ENCODE results near the gene DDX31. TPM values are rescaled to one million over a fixed set of nuclear protein-coding genes. Genes with fewer than 3 reads are reported as not detected.

DDX31 gene
- total and polyA plus RNA-seq, 2 donors (not counting 1 experiment from before 2014, with no cell fraction given): 16.4 to 22.7 TPM

- no peaks in the 10 kb centered on the region for H3K4me1 ChIP-seq (ENCODE audit: control insufficient read depth in 2 of 2, insufficient read depth in 2 of 2, low read length in 2 of 2)
These were observed 63.7 kb downstream of the DDX31 start for GRCh38 chr9:132606066-132606465.

GRCh38 chr9:132605387-132605786 lies 64.4 kb downstream of the DDX31 start:
- Histone ChIP-seq H3K4me2 (replicated peaks; ENCODE audit: low read depth, low read length, poor library complexity, severe bottlenecking) (no peak overlapping the region), H3K4me1 (ENCODE audit: control insufficient read depth in 2 of 2, insufficient read depth in 2 of 2, low read length in 2 of 2) (no peaks in the 10 kb centered on the region), H3K27me3 (replicated peaks in 1 of 4; ENCODE audit: control extremely low read depth in 1 of 4, control insufficient read depth in 3 of 4, insufficient read depth in 4 of 4, low read length in 3 of 4) (no peaks in the 10 kb centered on the region), H4K20me1 (ENCODE audit: control insufficient read depth, insufficient read depth, low read length, poor library complexity, severe bottlenecking) (peaks cover 13% of the 10 kb centered on the region), H3K27ac (ENCODE audit: low read length in 2 of 2) (no peak overlapping the region), H2AFZ (ENCODE audit: insufficient read depth, low read depth, low read length, poor library complexity, severe bottlenecking) (no peak overlapping the region), H3K9me3 (ENCODE audit: control extremely low read depth in 1 of 3, control insufficient read depth in 2 of 3, insufficient read depth in 1 of 3, low read length in 2 of 3) (no peaks in the 10 kb centered on the region), H3K79me2 (ENCODE audit: control insufficient read depth, insufficient read depth, low read length) (no peaks in the 10 kb centered on the region), H3K9ac (ENCODE audit: low read length) (no peak overlapping the region), H3K36me3 (replicated peaks in 1 of 2; ENCODE audit: control extremely low read depth in 1 of 2, control insufficient read depth in 1 of 2, extremely low read depth in 1 of 2, insufficient read depth in 2 of 2, low read length in 1 of 2) (peaks cover 0 to 71% of the 10 kb centered on the region in 2 experiments), H3K4me3 (ENCODE audit: control extremely low read depth in 1 of 5, extremely low read depth in 1 of 5, insufficient read depth in 1 of 5, low read depth in 2 of 5, low read length in 4 of 5) (no peak overlapping the region)
- WGBS (ENCODE audit: insufficient coverage): 96% methylated on average over 4 of the region's 6 CpGs
- no peak overlapping the region for H3K27ac Mint-ChIP-seq
- ATAC-seq (ENCODE audit: low read depth) (no peak), DNase-seq (no peak)
- no peaks in the 10 kb centered on the region for H3K4me1 Mint-ChIP-seq
- TF ChIP-seq EZH2 (IDR thresholded peaks at IDR 0.05; ENCODE audit: borderline replicate concordance, insufficient read depth, low read depth, low read length, poor library complexity, severe bottlenecking): no peak
- TF ChIP-seq CTCF (IDR thresholded peaks at IDR 0.05): no peak
- H3K9me3 Mint-ChIP-seq (ENCODE audit: insufficient read depth): no peaks in the 10 kb centered on the region
- no peaks in the 10 kb centered on the region for H3K27me3 Mint-ChIP-seq
- POLR2A ChIA-PET: no interaction called here
- intact Hi-C loops (cut with micrococcal nuclease): no loop called here
- no peak overlapping the region for H3K4me3 Mint-ChIP-seq
- CTCF ChIA-PET: no interaction called here

More at GRCh38 chr9:132606066-132606465, 63.7 kb downstream of the DDX31 start:
- no peaks in the 10 kb centered on the region for H3K79me2 ChIP-seq (ENCODE audit: control insufficient read depth, insufficient read depth, low read length)
- H3K4me1 Mint-ChIP-seq: no peaks in the 10 kb centered on the region
- H3K36me3 ChIP-seq (replicated peaks in 1 of 2; ENCODE audit: control extremely low read depth in 1 of 2, control insufficient read depth in 1 of 2, extremely low read depth in 1 of 2, insufficient read depth in 2 of 2, low read length in 1 of 2): peaks cover 0 to 71% of the 10 kb centered on the region in 2 experiments
- WGBS (ENCODE audit: insufficient coverage): 95% methylated on average over 6 of the region's 6 CpGs
- DNase-seq (no peak), ATAC-seq (ENCODE audit: low read depth) (no peak)
- no peak overlapping the region for H3K27ac Mint-ChIP-seq
- H3K4me3 ChIP-seq (ENCODE audit: control extremely low read depth in 1 of 5, extremely low read depth in 1 of 5, insufficient read depth in 1 of 5, low read depth in 2 of 5, low read length in 4 of 5): no peak overlapping the region
- H3K27me3 ChIP-seq (replicated peaks in 1 of 4; ENCODE audit: control extremely low read depth in 1 of 4, control insufficient read depth in 3 of 4, insufficient read depth in 4 of 4, low read length in 3 of 4): no peaks in the 10 kb centered on the region
- ChIA-PET CTCF (no interaction called here), POLR2A (no interaction called here)
- no peak overlapping the region for H3K4me2 ChIP-seq (replicated peaks; ENCODE audit: low read depth, low read length, poor library complexity, severe bottlenecking)
- TF ChIP-seq EZH2 (IDR thresholded peaks at IDR 0.05; ENCODE audit: borderline replicate concordance, insufficient read depth, low read depth, low read length, poor library complexity, severe bottlenecking) (no peak), CTCF (IDR thresholded peaks at IDR 0.05) (no peak)
- no peaks in the 10 kb centered on the region for H3K9me3 ChIP-seq (ENCODE audit: control extremely low read depth in 1 of 3, control insufficient read depth in 2 of 3, insufficient read depth in 1 of 3, low read length in 2 of 3)
- no peak overlapping the region for H3K9ac ChIP-seq (ENCODE audit: low read length)
- intact Hi-C loops (cut with micrococcal nuclease): no loop called here
- H3K27me3 Mint-ChIP-seq: no peaks in the 10 kb centered on the region
- H3K27ac ChIP-seq (ENCODE audit: low read length in 2 of 2): no peak overlapping the region
- peaks cover 6% of the 10 kb centered on the region for H4K20me1 ChIP-seq (ENCODE audit: control insufficient read depth, insufficient read depth, low read length, poor library complexity, severe bottlenecking)
- H3K4me3 Mint-ChIP-seq: no peak overlapping the region
- no peaks in the 10 kb centered on the region for H3K9me3 Mint-ChIP-seq (ENCODE audit: insufficient read depth)
- no peak overlapping the region for H2AFZ ChIP-seq (ENCODE audit: insufficient read depth, low read depth, low read length, poor library complexity, severe bottlenecking)
